Hepatocyte (in vitro differentiated cells): ENCODE measurements around the gene APBB2.

ENCODE experiments used
- CTCF ChIP-seq: fragments of 200-600 bp; sonication (generic); IDR thresholded peaks from 2 replicates; pipeline ENCODE4 v1.5.1; 2016; ENCODE audit warnings: antibody characterized with exemption, mild to moderate bottlenecking; ENCODE audit not compliant: poor library complexity
- EZH2 ChIP-seq: fragments of 200-600 bp; sonication (generic); IDR thresholded peaks from 2 replicates; pipeline ENCODE4 v1.6.1; 2016; ENCODE audit warnings: antibody characterized with exemption, mild to moderate bottlenecking, borderline replicate concordance
- EZH2phosphoT487 ChIP-seq: fragments of 200-600 bp; sonication (generic); IDR thresholded peaks from one replicate; pipeline ENCODE4 v1.6.1; 2018; ENCODE audit warnings: antibody characterized with exemption, mild to moderate bottlenecking, low read depth, moderate library complexity; ENCODE audit not compliant: unreplicated experiment, severe bottlenecking

DNA sequence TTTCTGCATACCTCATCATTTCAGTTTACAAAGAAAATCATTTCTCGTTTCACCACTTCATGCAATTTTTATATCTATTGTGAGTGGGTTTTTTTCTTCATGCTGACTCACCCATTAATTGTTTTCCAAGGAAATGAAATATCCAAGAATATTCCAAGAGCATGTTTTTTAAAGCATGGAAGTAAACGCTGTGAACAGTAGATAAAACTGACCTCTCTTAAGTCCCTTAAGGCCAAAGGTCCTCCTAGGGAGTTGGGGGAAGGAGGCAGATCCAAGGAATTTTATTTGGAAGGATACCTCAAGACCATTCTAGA is 2.6 kb upstream of the APBB2 start:
- TF ChIP-seq EZH2 (no peak), CTCF (no peak), EZH2phosphoT487 (no peak)
